Daoy (cell line): ENCODE results near the gene KIR2DL1. TPM values are rescaled to one million over a fixed set of nuclear protein-coding genes. Genes with fewer than 3 reads are reported as not detected.
"Not testable (repeated sequence)": the region's sequence is repeated elsewhere in the genome, so short reads cannot be mapped to it uniquely, and the experiment has no call there.

Experiments used
- DNase-seq: peaks from one replicate; pipeline ENCODE4 v3.0.0-alpha.2; 2015; ENCODE audit warnings: low read depth
- total RNA-seq: library from RNA; depleted of rRNA; stranded (reverse); fragments of >200 nt; shearing (Covaris generic); gene quantifications from 2 replicates; pipeline ENCODE4 v1.2.3, GENCODE V29; 2014; rRNA removed

Gene KIR2DL1
- total RNA-seq: not detected in 2 replicates

- not testable (repeated sequence) for DNase-seq
Observed at GRCh38 chr19:54769646-54770045, at the start of gene KIR2DL1. KIR2DL1 (plus strand) TSS chr19:54769793; CDS start chr19:54769851, 58 bp downstream.

GRCh38 chr19:54724142-54724541 is 45.5 kb upstream of the KIR2DL1 start, which contains the start of gene KIR3DL3:
KIR3DL3 (plus strand) TSS chr19:54724442; CDS start chr19:54724497, 55 bp downstream.
- DNase-seq: no peak

GRCh38 chr19:54724644-54725043 is 44.9 kb upstream of the KIR2DL1 start:
- DNase-seq: no peak

GRCh38 chr19:54725321-54725720 is 44.3 kb upstream of the KIR2DL1 start:
- no peak for DNase-seq

GRCh38 chr19:54727562-54727961 is 42.0 kb upstream of the KIR2DL1 start:
- no peak for DNase-seq

- DNase-seq: no peak
Observed at GRCh38 chr19:54728167-54728566, 41.4 kb upstream of the KIR2DL1 start.

GRCh38 chr19:54729416-54730188 is 40.0 kb upstream of the KIR2DL1 start:
- no peak for DNase-seq

- DNase-seq: no peak
Observed at GRCh38 chr19:54731191-54731590, 38.4 kb upstream of the KIR2DL1 start.

GRCh38 chr19:54738306-54738705 is 31.3 kb upstream of the KIR2DL1 start, which contains the start of gene KIR2DL3:
KIR2DL3 (plus strand) TSS chr19:54738513; CDS start chr19:54738546, 33 bp downstream.
- not testable (repeated sequence) for DNase-seq

GRCh38 chr19:54738715-54739114 is 30.9 kb upstream of the KIR2DL1 start:
- DNase-seq: no peak

- DNase-seq: peak; percentile 4
Observed at GRCh38 chr19:54739587-54740497, 29.8 kb upstream of the KIR2DL1 start.

GRCh38 chr19:54741950-54742349 is 27.6 kb upstream of the KIR2DL1 start:
- DNase-seq: not testable (repeated sequence)

- DNase-seq: not testable (repeated sequence)
Observed at GRCh38 chr19:54744080-54744479, 25.5 kb upstream of the KIR2DL1 start.

GRCh38 chr19:54747614-54748322 is 21.8 kb upstream of the KIR2DL1 start:
- DNase-seq: peak; percentile 77

GRCh38 chr19:54750276-54750675 is 19.3 kb upstream of the KIR2DL1 start:
- not testable (repeated sequence) for DNase-seq

GRCh38 chr19:54756204-54757110 is 13.1 kb upstream of the KIR2DL1 start:
- not testable (repeated sequence) for DNase-seq

- DNase-seq: not testable (repeated sequence)
Observed at GRCh38 chr19:54758577-54758976, 11.0 kb upstream of the KIR2DL1 start.

GRCh38 chr19:54764219-54764618 is 5.4 kb upstream of the KIR2DL1 start:
- DNase-seq: peak; percentile 77

- not testable (repeated sequence) for DNase-seq
Observed at GRCh38 chr19:54766464-54766863, 3.1 kb upstream of the KIR2DL1 start.

- DNase-seq: not testable (repeated sequence)
Observed at GRCh38 chr19:54770511-54770910, 918 bp downstream of the KIR2DL1 start.
